ENCODE results near the gene PDE6D.

DNA sequence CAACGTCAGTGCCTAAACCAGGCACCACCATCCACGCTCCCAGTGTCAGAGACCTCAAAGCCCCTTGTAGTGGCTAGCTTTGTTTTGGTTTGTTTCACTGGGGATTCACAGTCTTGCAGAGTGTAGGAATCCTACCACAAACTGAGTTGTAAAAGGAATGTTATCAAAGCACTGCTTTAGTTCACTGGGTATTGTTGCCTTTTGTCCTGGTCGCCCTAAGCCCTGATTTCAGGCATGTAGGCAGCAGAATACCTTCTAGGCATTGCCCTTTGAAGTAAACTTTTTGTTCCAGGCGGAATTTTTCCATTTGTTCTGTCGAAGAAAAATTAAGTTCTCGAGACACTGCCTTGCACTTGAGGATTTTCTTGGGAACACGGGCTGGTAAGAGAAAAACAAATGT is 43.3 kb downstream of the PDE6D start:
- TF ChIP-seq, protein P1, sequence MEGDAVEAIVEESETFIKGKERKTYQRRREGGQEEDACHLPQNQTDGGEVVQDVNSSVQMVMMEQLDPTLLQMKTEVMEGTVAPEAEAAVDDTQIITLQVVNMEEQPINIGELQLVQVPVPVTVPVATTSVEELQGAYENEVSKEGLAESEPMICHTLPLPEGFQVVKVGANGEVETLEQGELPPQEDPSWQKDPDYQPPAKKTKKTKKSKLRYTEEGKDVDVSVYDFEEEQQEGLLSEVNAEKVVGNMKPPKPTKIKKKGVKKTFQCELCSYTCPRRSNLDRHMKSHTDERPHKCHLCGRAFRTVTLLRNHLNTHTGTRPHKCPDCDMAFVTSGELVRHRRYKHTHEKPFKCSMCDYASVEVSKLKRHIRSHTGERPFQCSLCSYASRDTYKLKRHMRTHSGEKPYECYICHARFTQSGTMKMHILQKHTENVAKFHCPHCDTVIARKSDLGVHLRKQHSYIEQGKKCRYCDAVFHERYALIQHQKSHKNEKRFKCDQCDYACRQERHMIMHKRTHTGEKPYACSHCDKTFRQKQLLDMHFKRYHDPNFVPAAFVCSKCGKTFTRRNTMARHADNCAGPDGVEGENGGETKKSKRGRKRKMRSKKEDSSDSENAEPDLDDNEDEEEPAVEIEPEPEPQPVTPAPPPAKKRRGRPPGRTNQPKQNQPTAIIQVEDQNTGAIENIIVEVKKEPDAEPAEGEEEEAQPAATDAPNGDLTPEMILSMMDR (conservative IDR thresholded peaks at IDR 0.05; ENCODE audit: low read length), result no peak
- TF ChIP-seq EZH2phosphoT487 (IDR thresholded peaks at IDR 0.05; ENCODE audit: borderline replicate concordance), result no peak

Measured in Loucy (cell line).